ENCODE data around the gene TIPRL. TPM values are rescaled to one million over a fixed set of nuclear protein-coding genes. Genes with fewer than 3 reads are reported as not detected.
A peak's percentile ranks its signal among the peaks of the same experiment; 100 is the strongest.

Gene TIPRL
- polyA plus RNA-seq, 1 experiment = 17.2 TPM

DNA sequence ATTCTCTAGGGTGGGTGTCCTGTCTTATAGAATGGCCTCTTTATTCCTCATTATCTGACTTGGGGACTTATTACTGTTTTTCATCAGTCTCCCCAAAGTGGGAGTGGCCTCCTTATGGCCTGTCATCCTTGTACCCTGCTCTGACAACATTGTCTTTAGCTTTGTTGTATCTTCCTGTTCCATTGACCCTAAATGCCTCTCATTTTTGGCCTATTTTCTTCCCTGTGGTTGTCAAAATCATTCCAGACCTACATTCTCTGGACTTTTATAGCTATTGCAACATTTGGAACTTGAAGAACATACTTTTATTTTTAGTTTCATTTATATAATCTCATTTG, 56.8 kb downstream of the TIPRL start:
- Histone ChIP-seq H3K4me3 (ENCODE audit: low read depth, low read length) (no peak overlapping the region), H3K27me3 (ENCODE audit: control insufficient read depth, insufficient read depth, low read length) (no peaks in the 10 kb centered on the region), H3K36me3 (ENCODE audit: control insufficient read depth, insufficient read depth, low read length) (peaks cover 20% of the 10 kb centered on the region)
- TF ChIP-seq, protein P1, sequence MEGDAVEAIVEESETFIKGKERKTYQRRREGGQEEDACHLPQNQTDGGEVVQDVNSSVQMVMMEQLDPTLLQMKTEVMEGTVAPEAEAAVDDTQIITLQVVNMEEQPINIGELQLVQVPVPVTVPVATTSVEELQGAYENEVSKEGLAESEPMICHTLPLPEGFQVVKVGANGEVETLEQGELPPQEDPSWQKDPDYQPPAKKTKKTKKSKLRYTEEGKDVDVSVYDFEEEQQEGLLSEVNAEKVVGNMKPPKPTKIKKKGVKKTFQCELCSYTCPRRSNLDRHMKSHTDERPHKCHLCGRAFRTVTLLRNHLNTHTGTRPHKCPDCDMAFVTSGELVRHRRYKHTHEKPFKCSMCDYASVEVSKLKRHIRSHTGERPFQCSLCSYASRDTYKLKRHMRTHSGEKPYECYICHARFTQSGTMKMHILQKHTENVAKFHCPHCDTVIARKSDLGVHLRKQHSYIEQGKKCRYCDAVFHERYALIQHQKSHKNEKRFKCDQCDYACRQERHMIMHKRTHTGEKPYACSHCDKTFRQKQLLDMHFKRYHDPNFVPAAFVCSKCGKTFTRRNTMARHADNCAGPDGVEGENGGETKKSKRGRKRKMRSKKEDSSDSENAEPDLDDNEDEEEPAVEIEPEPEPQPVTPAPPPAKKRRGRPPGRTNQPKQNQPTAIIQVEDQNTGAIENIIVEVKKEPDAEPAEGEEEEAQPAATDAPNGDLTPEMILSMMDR (IDR thresholded peaks at IDR 0.05; ENCODE audit: insufficient read depth, low read depth, low read length) = no peak
- ChIA-PET CTCF (interaction anchor here (0.5 to 3.3 kb wide), 24 partner anchors 8 to 286 kb away, joined by 3 to 12 read pairs (median 4); partner anchors contain the start of gene SFT2D2), POLR2A (no interaction called here)
- peak; percentile 51 for DNase-seq (ENCODE audit: low read depth)

DNA sequence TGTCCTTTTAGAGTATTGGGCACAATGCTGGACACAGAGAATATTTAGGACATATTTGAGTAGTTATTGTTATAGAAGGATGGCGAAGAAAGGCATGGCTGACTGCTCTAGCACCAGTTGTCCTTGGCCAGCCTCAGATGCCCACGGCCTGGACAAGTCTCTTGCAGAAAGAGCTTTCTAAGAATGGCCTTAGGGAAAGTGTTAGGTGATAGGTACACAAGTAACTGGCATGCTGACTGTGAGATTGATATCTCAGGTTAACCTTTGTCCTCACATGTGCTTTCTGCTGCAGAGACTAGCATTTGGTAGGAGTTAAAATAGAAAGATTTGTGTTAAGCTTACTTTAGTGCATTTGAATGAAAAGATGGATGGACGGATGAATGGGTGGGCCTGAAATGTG, 57.2 kb downstream of the TIPRL start:
- CTCF ChIA-PET = interaction anchor here (0.5 to 3.3 kb wide), 23 partner anchors 8 to 287 kb away, joined by 3 to 12 read pairs (median 4); partner anchors contain the start of gene SFT2D2
- Histone ChIP-seq H3K36me3 (ENCODE audit: control insufficient read depth, insufficient read depth, low read length) (peaks cover 20% of the 10 kb centered on the region), H3K27me3 (ENCODE audit: control insufficient read depth, insufficient read depth, low read length) (no peaks in the 10 kb centered on the region), H3K4me3 (ENCODE audit: low read depth, low read length) (no peak overlapping the region)
- TF ChIP-seq, protein P1 (IDR thresholded peaks at IDR 0.05; ENCODE audit: insufficient read depth, low read depth, low read length) = no peak
- POLR2A ChIA-PET = no interaction called here
- no peak for DNase-seq (ENCODE audit: low read depth)

DNA sequence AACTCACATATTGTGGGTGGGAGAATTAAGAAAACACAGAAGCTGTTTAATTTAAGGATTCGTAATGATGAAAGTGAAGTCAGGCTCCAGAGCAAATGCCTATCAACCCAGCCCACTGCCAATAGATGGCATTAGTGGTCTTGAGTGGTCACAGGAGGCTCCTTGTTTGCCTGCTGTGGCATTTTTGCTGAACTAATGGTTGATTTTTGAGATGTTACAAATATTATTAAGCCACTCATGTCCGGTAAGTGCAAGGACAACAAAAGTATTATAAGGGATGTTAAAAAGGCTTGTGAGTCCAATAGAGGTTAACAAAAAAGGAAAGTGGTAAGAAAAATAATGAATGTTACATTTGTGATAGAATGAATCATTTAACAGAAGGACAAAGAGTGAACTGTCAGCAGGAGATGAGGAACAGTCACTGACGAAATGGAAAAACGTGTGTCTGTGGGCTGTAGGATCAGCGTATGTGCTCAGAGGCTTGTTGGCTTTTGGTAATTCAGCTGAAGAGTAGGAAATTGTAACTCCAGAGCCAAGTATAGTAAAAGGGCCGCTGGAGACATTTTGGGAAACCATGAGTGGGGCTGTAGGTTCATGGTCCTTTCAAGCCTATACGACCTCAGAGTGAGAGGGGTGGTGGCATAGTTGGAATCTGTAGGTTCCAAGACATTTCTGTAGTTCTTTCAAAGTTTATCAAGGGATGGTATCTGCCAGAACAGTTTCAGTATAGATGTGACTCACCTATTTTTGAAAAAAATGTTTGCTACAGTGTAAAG, 58.3 kb downstream of the TIPRL start:
- H3K36me3 ChIP-seq (ENCODE audit: control insufficient read depth, insufficient read depth, low read length) = peaks cover 18% of the 10 kb centered on the region
- H3K27me3 ChIP-seq (ENCODE audit: control insufficient read depth, insufficient read depth, low read length) = no peaks in the 10 kb centered on the region
- TF ChIP-seq, protein P1 (IDR thresholded peaks at IDR 0.05; ENCODE audit: insufficient read depth, low read depth, low read length) = no peak
- H3K4me3 ChIP-seq (ENCODE audit: low read depth, low read length) = no peak overlapping the region
- DNase-seq (ENCODE audit: low read depth) = no peak
- ChIA-PET POLR2A (interaction anchor here (0.6 kb wide), 1 partner anchor 25 kb away, joined by 4 read pairs; no protein-coding TSS in a partner anchor), CTCF (interaction anchor here (1.1 to 3.3 kb wide), 3 partner anchors 11 to 155 kb away, joined by 3 to 11 read pairs (median 3); partner anchors contain the start of gene SFT2D2)

GRCh38 chr1:168243198-168243597, 64.4 kb downstream of the TIPRL start:
- TF ChIP-seq, protein P1 (IDR thresholded peaks at IDR 0.05; ENCODE audit: insufficient read depth, low read depth, low read length) = no peak
- no peaks in the 10 kb centered on the region for H3K27me3 ChIP-seq (ENCODE audit: control insufficient read depth, insufficient read depth, low read length)
- H3K36me3 ChIP-seq (ENCODE audit: control insufficient read depth, insufficient read depth, low read length) = peaks cover 17% of the 10 kb centered on the region
- POLR2A ChIA-PET = no interaction called here
- H3K4me3 ChIP-seq (ENCODE audit: low read depth, low read length) = no peak overlapping the region
- DNase-seq (ENCODE audit: low read depth) = no peak
- CTCF ChIA-PET = interaction anchor here (2.2 kb wide), 1 partner anchor 8 kb away, joined by 8 read pairs; no protein-coding TSS in a partner anchor

DNA sequence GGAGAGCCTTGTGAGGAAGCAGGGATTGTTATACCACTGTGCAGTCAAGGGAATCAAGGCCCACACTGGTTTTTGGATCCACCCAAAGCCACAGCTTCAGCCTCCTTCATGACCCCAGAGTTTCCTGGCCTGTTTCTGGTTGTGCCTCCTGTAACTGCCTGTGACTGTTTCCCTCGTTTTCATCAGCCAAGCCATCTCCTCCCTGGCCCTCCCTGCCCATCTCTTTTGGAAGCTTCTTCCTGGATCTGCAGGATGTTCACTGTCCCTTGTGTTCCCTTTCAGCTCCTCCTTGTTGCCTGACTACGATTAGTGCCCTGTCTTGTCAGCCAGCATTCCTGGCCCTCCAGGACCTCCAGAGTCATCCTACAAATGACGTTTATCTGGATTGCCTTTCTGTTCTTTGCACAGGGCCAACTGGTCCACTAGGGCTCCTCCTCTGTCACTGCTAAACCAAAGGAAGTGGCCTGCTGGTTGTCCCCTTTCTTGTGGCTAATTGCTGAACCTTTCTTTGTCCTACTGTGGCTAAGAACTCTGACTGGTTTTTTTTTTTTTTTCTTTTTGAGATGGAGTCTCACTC, 65.0 kb downstream of the TIPRL start:
- peaks cover 16% of the 10 kb centered on the region for H3K36me3 ChIP-seq (ENCODE audit: control insufficient read depth, insufficient read depth, low read length)
- DNase-seq (ENCODE audit: low read depth) = no peak
- TF ChIP-seq, protein P1 (IDR thresholded peaks at IDR 0.05; ENCODE audit: insufficient read depth, low read depth, low read length) = no peak
- POLR2A ChIA-PET = no interaction called here
- CTCF ChIA-PET = interaction anchor here (2.2 kb wide), 1 partner anchor 8 kb away, joined by 8 read pairs; no protein-coding TSS in a partner anchor
- no peaks in the 10 kb centered on the region for H3K27me3 ChIP-seq (ENCODE audit: control insufficient read depth, insufficient read depth, low read length)
- H3K4me3 ChIP-seq (ENCODE audit: low read depth, low read length) = no peak overlapping the region
